ENCODE results near the gene SLC2A10.

SLC2A10 gene

GRCh38 chr20:46703435-46703834 lies 6.0 kb upstream of the SLC2A10 start:
- no peak for TF ChIP-seq ZNF70 (CRISPR knock-in tag; IDR thresholded peaks at IDR 0.05)
- no peak for TF ChIP-seq RARB (CRISPR knock-in tag; IDR thresholded peaks at IDR 0.05)
- TF ChIP-seq OSR1 (CRISPR knock-in tag; IDR thresholded peaks at IDR 0.05), result no peak
- no peak for TF ChIP-seq ZFP3 (CRISPR knock-in tag; IDR thresholded peaks at IDR 0.05)
- no peak for TF ChIP-seq GLIS3 (CRISPR knock-in tag; IDR thresholded peaks at IDR 0.05)
- TF ChIP-seq ZNF8 (CRISPR knock-in tag; IDR thresholded peaks at IDR 0.05), result no peak
- no peak for TF ChIP-seq CSRNP3 (CRISPR knock-in tag; IDR thresholded peaks at IDR 0.05)
- TF ChIP-seq ZNF565 (CRISPR knock-in tag; conservative IDR thresholded peaks at IDR 0.05; ENCODE audit: low read depth), result no peak
- no peak for TF ChIP-seq ARNTL (CRISPR knock-in tag; IDR thresholded peaks at IDR 0.05; ENCODE audit: borderline replicate concordance, low read depth)
- TF ChIP-seq ISL1 (CRISPR knock-in tag; IDR thresholded peaks at IDR 0.05), result no peak
- TF ChIP-seq TSHZ2 (CRISPR knock-in tag; IDR thresholded peaks at IDR 0.05), result no peak
- TF ChIP-seq BACH2 (CRISPR knock-in tag; IDR thresholded peaks at IDR 0.05; ENCODE audit: borderline replicate concordance), result no peak
- TF ChIP-seq CREB5 (CRISPR knock-in tag; IDR thresholded peaks at IDR 0.05; ENCODE audit: low read depth), result no peak
- TF ChIP-seq SNAI2 (CRISPR knock-in tag; IDR thresholded peaks at IDR 0.05), result no peak
- no peak for TF ChIP-seq PATZ1 (CRISPR knock-in tag; IDR thresholded peaks at IDR 0.05; ENCODE audit: borderline replicate concordance)
- TF ChIP-seq PPARA (CRISPR knock-in tag; IDR thresholded peaks at IDR 0.05; ENCODE audit: borderline replicate concordance), result no peak
- TF ChIP-seq TOX (CRISPR knock-in tag; IDR thresholded peaks at IDR 0.05; ENCODE audit: borderline replicate concordance), result no peak
- no peak for TF ChIP-seq ZFP30 (CRISPR knock-in tag; IDR thresholded peaks at IDR 0.05)
- ATAC-seq, result no peak

GRCh38 chr20:46704714-46705377 lies 4.6 kb upstream of the SLC2A10 start:
- ATAC-seq, result no peak
- TF ChIP-seq ZNF70 (CRISPR knock-in tag; IDR thresholded peaks at IDR 0.05), result no peak
- TF ChIP-seq TOX (CRISPR knock-in tag; IDR thresholded peaks at IDR 0.05; ENCODE audit: borderline replicate concordance), result no peak
- TF ChIP-seq TSHZ2 (CRISPR knock-in tag; IDR thresholded peaks at IDR 0.05), result no peak
- no peak for TF ChIP-seq ISL1 (CRISPR knock-in tag; IDR thresholded peaks at IDR 0.05)

GRCh38 chr20:46705378-46705729 lies 4.1 kb upstream of the SLC2A10 start:
- TF ChIP-seq TOX (CRISPR knock-in tag; IDR thresholded peaks at IDR 0.05; ENCODE audit: borderline replicate concordance), result no peak
- TF ChIP-seq ZNF70 (CRISPR knock-in tag; IDR thresholded peaks at IDR 0.05), result no peak
- no peak for TF ChIP-seq TCF4 (CRISPR knock-in tag; IDR thresholded peaks at IDR 0.05; ENCODE audit: borderline replicate concordance)
- TF ChIP-seq ESRRG (CRISPR knock-in tag; IDR thresholded peaks at IDR 0.05), result no peak
- no peak for TF ChIP-seq RARB (CRISPR knock-in tag; IDR thresholded peaks at IDR 0.05)
- TF ChIP-seq ISL1 (CRISPR knock-in tag; IDR thresholded peaks at IDR 0.05), result no peak
- TF ChIP-seq BACH2 (CRISPR knock-in tag; IDR thresholded peaks at IDR 0.05; ENCODE audit: borderline replicate concordance), result no peak
- TF ChIP-seq CREB5 (CRISPR knock-in tag; IDR thresholded peaks at IDR 0.05; ENCODE audit: low read depth), result no peak
- no peak for TF ChIP-seq CSRNP3 (CRISPR knock-in tag; IDR thresholded peaks at IDR 0.05)
- TF ChIP-seq SNAI2 (CRISPR knock-in tag; IDR thresholded peaks at IDR 0.05), result no peak
- no peak for TF ChIP-seq ZNF8 (CRISPR knock-in tag; IDR thresholded peaks at IDR 0.05)
- no peak for TF ChIP-seq ZNF565 (CRISPR knock-in tag; conservative IDR thresholded peaks at IDR 0.05; ENCODE audit: low read depth)
- no peak for TF ChIP-seq ZC3H10 (CRISPR knock-in tag; IDR thresholded peaks at IDR 0.05)
- no peak for TF ChIP-seq GLIS3 (CRISPR knock-in tag; IDR thresholded peaks at IDR 0.05)
- no peak for TF ChIP-seq OSR1 (CRISPR knock-in tag; IDR thresholded peaks at IDR 0.05)
- no peak for TF ChIP-seq ZFP30 (CRISPR knock-in tag; IDR thresholded peaks at IDR 0.05)
- ATAC-seq, result no peak

Data from SK-N-SH treated with all-trans-retinoic acid at 6 μM for 48 hours (cell line).